NCI-H748 treated with DMSO at 0.1 percent for 48 hours (cell line): ENCODE measurements around the gene OVCA2.

Experiments
- DNase-seq: peaks from one replicate; lab custom pipeline; 2025; lab: John Stamatoyannopoulos, UW

Gene OVCA2

DNA sequence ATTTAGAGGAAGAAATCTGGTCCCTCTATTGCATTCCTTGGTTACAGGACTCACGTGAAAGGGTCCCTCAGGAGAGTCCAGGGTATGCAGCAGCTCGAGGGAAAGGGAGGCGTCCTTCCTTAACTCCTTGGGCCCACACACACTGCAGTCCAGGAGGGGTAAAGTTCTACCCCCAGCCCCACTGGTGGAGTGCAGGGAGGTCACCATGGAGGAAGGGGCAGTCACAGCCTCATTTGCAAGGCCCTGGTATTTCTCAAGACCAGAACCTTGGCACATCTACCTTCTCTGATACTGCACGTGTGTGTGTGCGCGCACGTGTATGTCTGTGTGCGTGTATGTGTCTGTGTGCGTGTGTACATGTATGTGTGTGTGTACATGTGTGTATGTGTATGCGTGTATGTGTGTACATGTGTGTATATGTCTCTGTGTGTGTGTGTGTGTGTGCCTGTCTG, 24.2 kb downstream of the OVCA2 start:
- no peak for DNase-seq

DNA sequence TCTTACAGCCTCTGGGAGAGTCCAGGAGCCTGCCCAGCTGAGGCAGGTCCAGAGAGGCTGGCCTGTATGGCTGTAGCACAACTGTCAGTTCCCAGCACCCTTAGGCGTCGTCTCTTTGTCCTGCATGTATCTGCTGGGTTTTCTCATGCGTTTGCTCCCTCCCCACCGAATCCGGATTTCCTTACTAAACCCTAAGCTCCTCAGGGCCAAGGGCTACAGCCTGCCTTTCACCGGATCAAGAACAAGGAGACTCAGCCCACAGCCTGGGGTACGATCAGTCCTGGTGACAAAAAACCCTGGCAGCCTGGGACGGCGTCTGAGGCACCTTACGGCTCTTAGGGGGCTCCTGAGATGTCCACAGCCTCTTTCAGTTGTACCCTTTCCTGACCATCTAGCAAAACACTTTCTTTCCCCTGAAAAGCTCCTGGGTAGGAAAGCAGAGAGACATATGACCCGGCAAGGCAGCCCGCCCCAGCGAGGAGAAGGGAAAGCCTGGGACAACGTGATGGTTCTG, 25.3 kb downstream of the OVCA2 start:
- DNase-seq: no peak

DNA sequence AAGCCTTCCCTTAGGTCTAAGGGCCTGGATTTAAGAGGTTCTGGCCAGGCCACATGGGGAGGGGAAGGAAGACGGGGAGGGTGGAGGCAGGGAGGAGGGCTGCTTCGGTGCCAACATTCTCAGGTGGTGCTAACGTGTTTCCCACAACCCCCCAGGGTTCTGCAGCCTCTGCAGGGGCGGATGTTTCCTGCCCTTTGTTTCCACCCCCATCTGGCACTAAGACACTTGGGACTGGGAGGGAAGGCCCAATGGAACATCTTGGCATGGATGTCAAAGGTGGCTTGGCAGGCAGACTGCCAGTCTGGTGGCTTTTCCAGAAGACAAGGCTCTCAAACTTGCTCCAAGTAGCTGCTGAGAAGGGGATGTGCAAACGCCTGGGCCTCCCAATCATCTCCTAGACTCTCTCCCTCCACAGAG, 25.8 kb downstream of the OVCA2 start:
- no peak for DNase-seq

DNA sequence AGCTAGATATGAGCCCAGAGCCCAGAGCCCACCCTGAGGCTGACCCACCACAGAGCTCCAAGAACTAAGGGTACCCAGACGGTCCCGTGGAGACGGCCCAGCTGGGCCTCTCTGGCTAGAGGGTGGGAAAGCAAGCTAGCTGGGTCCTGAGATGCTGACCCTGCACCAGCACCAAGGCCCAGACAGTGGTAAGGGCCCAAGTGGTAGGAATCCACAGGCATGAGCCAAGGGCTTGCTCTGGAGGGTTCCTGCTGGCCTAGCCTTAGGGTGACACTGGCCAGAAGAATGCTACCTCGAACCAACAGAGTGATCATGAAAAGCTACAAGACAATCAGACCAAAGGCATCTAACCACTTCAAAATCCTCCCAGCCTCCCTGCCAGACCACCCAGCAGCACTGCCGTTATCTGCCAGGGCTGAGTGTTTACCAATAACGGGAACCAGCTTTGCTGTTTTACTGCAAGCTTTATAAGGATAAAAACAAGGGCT, 26.3 kb downstream of the OVCA2 start:
- DNase-seq: no peak

DNA sequence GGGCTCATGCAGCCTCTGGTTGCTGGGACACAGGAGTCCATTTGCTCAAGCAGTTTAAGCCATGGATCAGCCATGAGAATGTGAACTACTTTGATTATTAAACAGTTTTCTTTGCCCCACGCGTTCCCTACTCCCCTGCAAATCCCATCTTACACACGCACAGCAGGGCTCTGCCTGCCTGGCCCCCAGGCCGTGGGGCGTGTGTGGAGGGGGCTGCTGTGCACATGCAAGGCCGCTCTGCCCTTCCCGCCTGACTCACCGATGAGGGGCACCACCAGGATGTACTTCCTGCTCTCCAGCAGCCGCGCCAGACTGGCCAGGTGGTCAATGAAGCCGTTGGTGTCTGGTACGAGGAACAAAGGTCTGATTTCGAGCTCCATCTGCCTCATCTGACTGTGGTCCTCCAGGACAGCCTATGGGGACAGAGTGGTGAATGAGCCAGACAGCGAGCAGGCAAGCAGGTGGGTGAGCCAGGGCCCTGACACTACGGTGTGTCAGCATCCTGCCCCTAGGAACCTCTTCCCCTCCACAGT, 26.8 kb downstream of the OVCA2 start:
- DNase-seq: no peak

DNA sequence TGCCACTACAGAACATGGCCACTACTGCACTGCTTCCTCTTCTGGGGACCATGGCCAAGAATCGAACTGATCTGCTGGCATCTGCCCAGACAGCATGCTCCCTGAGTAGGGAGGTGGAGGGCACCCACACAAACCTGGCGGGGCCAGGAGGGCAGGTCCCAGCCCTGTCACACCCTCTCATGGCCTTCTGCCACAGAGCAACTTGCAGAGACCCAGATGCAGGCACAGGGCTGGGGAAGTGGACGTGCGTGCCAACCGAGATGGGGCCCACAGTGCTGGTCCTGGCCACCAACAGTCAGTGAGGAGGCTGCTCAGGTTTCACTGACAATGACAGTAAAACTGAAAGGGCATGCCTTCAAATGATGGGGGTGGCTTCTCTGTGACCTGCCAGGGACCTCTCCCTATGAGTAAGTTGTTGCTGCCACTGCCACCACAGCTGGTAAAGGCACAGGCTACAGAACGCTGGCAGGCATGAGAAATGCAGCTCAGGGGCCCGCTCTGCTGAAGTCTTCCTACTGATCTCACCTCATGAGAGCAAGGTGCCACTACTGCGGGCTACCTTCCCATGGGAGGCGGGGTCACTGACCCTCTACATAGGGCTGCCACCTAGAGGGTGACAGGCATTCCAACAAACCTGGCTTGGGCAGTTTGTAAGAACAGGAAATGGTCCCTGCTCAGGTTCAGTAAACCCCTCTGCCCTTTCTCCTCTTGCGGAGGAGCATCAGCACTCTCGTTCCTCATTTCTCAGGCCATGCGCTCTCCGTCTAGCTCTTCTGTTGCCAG, 28.6 kb downstream of the OVCA2 start:
- DNase-seq: no peak

DNA sequence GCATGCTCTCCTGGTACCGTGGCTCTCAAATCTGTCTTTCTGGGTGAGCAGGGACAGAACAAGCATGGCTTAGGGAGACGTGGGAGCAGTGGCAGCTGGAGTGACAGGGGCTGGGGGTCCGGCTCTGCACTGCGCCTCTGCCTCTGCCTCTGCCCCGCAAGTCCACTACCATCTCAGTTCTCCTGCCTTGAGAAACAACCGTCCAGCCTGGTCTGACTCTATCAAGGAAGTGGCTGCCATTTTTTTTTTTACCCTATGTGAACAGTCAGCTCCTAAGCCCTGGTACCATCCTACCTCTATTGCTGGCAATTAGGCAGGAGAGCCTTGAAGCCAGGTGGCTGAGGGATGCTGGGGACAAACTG, 29.2 kb downstream of the OVCA2 start:
- no peak for DNase-seq

DNA sequence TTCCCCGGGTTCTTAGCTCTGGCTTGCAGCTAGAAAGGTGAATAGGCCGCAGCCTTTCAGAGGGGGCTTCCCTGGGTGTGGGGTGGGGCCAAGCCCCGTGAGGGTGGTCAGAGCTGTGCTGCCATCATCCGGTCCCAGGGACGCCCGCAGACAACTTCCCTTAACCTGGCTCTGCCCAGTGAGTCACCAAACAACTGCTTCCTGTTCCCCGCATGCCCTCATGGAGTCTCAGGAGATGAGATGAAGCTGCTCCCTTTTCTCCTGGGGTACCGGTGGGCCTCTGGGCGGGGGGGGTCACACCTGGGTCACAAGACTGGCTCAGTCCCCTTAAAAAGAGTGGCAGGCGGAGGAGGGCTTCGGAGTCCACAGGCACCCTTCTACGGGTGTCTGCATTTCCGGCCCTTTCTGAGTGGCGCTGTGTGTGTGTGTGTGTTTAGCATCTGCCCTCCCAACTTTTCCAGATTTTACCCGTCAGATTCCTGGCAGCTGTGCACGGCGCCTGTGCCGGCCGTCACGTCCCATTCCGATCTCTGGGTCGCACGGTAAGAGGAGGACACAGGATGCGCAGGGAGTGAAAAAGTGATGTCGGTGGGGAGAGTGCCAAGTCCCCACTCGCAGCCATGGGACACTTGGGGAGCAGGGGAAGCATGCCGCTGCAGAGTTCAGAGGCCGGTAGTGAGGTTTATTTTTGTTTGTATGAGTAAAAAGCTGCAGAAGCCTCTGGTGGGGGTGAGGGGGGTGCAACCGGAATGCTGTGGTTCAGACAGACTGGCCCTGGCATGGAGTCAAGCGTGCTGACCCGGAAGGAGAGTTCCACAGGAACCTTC, 29.8 kb downstream of the OVCA2 start:
- DNase-seq: no peak

DNA sequence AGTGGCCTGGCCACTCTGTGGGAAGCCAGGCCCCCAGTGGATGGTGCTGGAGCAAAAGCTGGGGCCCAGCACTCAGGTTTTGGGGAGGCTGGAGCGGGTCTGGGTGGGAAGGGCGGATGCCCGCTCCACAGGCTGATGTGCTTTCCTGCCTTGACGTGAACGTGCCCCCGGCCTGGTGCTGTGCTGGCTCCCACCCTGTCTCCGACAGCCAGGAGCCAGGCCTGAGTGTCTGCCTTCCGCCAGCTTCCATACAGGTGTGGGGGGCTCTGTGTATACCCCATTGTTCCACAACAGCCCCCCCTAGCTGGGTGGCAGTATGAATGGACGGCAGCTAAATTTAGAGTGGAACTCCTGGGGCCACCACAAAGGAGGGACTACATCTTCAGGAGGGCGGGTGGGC, 33.1 kb downstream of the OVCA2 start:
- DNase-seq: no peak

DNA sequence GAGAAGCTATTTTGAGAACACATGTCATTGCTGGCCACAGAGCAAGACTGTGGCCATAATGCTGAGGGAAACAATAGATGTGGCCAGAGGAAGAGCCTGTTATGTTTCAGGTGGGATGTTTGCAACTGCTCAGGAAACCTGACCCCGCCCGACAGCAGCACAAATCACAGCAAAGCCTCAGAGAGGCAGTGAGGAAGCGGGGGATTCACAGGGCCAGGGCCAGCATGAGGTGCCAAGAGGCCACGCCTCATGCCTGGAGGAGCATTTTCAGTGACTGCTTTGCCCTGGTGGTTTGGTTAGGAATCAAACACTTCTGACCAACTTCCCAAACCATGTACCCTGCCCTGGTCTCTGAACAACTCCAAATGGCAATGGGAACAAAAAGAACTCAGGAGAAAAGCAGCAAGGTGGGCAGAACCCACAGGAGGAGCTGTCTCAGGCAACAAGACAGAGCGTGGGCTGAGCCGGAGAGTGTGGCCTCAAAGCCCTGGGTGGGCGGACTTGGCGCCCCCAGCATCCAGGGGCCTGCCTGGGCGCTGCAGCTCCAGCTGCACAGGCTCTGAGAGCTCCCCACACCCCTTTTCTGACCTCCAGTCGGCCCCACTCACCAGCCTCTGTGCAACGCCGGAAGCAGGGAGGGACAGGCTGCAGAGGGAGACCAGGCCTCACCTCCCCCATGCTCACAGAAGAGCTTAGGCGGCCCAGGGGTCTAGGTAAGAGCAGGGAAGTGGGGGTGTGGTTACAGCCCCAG, 33.7 kb downstream of the OVCA2 start:
- no peak for DNase-seq

DNA sequence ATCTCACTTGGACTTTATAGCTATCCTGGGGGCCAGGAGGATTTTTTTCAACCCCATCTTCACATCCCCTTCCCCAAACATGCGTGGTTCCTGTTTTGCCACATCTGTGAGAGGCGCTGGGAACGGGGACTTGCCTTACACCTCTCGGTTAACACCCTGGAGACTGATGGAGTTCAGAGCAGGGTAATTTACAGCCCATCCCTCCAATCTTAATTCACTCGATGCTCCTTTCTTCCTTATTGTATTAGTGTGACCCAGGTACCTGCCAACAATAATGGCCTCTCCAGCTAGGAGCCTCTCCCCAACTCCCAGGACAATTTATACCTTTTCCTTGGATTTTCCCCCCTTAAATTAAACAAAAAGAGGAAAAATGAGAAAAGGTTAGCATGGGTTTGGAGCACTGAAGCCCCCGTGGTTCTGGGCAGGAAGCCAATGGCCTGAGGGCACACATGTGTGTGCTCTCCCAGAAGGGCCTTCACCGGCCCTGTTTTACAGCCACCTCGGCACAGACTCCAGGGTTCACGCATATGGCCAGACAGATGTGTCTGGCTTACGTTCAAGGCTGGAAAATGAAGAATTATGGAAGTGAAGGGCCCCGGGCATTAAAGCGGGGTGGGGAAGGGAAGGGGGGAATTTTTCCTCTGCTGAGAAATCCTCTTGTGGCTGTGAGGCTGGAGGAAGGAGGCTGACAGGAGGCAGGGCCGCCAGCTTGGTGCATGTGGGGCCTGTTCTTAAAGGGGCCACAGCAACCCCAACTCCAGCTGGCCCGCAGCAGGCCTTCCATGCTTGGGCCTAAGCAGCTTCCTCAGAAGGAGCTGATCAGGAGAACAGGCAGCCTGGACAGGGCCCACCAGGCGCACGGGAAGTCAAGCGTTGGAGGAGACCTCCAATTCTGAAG, 34.5 kb downstream of the OVCA2 start:
- DNase-seq: no peak

DNA sequence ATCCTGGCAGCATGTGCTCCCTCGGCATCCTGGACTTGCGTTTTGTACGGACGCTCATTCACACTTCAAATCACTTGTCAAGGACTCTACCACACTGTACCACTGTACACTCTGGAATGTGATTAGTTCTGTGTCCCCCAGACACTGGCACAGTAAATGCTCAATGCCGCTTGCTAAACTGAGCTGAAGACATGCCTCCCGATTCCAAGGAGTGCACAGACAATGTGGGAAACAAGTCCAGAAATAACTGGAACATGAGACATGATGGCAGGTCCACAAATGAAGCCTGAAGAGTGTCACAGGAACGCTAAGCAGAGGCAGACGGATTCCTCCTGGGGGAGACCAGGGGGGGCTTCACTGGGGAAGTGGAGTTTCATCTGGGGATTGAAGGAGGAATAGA, 35.2 kb downstream of the OVCA2 start:
- DNase-seq: no peak

DNA sequence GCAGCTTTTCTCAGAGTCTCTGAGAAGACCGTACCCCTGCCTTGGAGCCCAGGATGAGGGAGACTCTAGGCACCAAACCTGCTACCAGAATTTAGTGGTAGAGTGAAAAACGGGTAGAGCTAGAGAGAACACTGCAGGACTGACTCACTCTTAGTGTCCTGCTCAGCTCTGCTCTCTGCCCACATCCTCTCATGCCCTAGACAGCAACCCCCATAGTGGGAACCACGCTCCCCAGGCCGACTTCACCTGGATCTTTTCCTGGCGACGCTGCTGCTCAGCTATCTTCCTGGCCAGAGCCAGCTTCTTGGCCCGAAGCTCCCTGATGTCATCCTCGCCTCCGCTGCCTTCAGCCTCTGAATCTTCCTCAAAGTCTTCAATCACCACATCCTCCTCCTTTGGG, 39.7 kb downstream of the OVCA2 start:
- no peak for DNase-seq

DNA sequence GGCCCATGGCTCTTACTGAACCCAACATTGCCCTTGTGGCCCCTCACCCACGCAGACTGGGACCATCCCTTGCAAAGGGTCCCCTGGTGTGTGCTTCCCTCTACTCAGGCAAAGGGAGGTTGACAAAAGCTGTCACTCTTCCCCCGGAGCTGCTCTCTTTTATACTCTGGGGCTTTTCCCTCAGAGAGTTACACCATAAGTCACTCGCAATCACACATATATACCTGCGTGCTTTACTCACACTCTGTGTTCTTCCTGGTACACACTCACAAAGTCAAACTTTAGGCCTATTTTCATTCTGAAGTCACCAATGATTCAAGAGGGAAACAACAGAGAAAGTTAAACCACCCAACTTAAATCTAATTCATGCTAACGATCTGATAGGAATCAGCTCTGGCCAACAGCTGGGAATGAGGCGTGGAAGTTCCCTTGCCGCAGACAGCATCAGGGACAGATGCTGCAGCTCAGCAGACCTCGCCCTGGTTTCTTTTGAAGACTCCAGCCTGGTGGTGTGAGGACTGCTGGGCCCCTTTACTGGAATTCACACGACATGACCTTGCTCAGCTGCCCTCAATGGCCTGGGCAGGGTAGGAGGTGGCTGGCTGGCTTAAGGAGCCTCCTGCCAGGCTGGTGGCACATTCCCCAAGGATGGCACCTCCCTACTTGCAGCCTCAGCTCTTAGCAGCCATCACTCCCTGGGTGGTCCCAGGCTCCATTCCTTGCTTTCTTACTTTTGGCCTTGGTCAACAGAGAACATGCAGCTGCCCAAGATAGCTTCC, 40.4 kb downstream of the OVCA2 start:
- DNase-seq: no peak

DNA sequence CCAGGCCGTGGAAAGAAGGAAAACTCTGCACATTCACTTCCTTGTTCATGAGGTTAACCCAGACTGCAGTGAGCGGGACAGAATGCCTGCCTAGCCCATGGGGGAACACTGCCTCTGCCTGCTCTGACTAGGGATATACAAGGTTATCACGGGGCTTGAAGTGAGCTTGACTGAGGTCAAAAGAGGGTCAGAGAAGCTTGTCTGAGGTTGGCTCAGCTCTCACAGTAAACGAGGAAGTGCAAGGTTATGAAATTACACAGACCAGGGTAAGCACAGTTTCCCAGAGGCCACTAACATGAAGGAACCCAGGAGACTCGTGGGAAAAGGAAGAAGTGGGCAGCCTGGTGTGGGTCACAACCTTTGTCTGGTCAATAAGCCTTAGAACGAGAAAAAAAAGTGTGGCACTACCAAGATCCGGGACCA, 41.8 kb downstream of the OVCA2 start:
- DNase-seq: no peak

DNA sequence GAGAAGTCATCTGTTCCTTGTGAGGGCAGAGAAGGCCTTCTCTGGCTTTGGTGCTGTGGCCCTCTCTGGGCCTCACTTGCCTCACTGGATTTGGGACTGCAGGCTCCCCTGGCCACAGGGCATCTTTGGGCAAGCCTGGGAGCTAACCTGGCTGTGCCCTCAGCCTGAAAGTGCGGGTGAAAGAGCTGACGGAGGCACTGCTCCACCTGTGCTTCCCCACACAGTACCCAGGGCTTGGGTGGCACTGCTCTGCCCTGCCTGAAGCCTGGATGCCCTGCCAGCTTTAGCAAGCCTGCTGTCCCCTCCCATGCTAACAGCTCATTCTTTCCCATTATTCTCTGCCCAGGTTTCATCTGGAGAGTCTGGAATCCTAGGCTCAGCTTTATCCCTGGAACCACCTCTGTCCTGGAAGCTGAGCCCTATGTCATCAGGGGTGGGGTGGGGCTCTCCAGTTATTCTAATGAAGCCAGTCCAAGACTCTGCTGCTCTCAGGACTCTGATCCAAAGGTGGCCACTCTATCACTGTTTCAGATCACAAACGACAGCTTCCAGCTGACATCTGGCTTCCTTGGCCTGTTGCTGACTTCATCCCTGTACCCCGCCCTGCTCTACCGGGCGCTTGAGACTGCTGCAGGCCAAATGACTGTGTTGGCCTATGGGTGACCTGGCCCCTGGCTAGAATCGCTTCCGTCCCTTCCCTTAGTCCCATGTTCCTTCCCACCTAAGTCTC, 42.4 kb downstream of the OVCA2 start:
- DNase-seq: no peak

DNA sequence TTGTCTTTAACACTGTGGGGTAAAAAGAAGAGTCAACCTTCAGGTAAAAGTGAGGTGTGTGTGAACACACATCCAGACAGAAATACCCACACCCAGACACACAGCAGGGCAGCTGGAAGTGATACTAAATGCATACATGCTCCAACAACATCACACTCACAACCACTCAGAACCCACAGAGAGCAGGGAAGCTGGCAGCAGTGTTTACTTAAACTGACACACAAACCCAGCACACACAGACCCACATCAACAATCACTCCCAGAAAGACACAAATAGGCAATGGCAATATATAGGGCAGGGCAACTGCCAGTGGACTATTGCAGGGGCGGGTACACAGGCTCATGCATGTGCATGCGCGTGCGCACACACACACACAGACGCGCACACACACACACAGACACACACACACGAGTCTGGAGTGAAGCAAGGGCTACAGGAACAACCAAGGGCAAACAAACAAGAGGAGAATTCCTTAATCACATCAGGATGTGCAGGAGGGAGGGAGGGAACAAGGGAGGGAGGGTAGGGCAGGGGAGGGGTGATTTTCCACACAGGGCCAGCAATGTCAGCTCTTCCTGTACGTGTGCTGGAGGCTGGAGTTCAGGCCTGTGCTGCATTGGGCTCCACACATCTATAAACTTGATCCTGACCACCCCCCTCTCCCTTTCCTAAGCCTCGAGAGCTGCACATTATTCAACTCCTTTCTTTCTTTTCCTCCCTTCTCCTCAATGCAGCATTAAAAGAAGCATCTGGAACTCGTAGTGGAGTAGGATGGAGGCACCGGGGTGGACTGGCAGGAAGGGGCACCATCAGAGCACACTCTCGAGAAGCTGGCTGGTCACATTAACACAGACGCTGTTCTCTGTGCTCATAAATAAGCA, 43.2 kb downstream of the OVCA2 start:
- DNase-seq: no peak

DNA sequence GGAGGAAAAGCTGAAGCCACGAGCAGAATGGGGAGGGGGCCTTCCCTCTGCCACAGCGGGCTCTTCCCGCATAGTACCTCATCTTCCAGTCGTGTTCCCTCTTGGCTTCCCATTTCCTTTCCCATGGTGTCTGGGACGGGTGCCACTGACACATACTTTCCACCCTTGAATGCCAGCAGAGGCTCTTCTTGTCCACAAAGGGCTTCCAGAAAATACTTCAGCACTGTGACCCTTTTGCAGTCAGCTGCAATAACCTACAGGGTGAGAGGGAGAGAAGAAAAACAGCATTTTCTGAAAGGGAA, 43.8 kb downstream of the OVCA2 start:
- DNase-seq: no peak

DNA sequence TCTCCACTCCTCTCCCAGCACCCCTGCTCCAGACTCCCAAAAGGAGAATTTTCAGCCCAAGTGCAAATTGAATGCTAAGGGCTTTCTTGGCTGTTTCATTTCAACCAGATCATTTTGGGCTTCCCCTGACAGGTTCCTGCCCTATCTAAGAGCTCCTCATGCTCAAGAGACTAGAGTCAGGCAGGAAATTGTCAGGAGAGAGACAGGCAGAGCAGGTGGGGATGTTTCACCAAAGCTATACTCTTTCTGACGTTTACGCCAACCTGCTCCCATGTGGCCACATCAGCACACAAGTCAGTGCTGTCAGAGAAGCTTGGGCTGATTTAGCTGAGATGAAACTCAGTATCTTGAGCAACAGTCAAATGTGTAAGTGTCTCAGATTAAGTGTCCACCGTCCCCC, 44.5 kb downstream of the OVCA2 start:
- DNase-seq: no peak
